ENCODE data around the gene P4HA2. TPM values are rescaled to one million over a fixed set of nuclear protein-coding genes. Genes with fewer than 3 reads are reported as not detected.

The P4HA2 gene
- total and polyA plus RNA-seq, 2 of the 8 experiments (the other 6 are each of a cell fraction or from before 2014, with no cell fraction given), result 7.4 to 9.3 TPM

GRCh38 chr5:132227235-132227484, 493 bp downstream of the P4HA2 start:
- H3K79me2 ChIP-seq (ENCODE audit: control insufficient read depth in 1 of 2, insufficient read depth in 2 of 2, low read length in 2 of 2), result no peaks in the 10 kb centered on the region
- H2BK12ac ChIP-seq (ENCODE audit: low read depth, low read length), result no peak overlapping the region
- no peak for DNase-seq (ENCODE audit: low read depth in 1 of 2, low spot score in 2 of 2)
- H3K4ac ChIP-seq (replicated peaks; ENCODE audit: insufficient read length, low read depth, low read length), result no peak overlapping the region
- CTCF ChIA-PET (ENCODE audit: partially characterized antibody), result interaction anchor here (1.0 to 4.3 kb wide), 15 partner anchors 9 to 220 kb away, joined by 3 to 39 read pairs (median 3); no protein-coding TSS in a partner anchor
- peak overlapping the region; percentile 63 for H2AFZ ChIP-seq (ENCODE audit: low read length)
- H4K8ac ChIP-seq (ENCODE audit: extremely low read depth, insufficient read depth, low read length), result no peak overlapping the region
- H3K4me2 ChIP-seq (ENCODE audit: insufficient read depth in 1 of 2, low read depth in 2 of 2, low read length in 2 of 2), result peak overlapping the region; percentile 75 to 80
- no peak overlapping the region for H2AK5ac ChIP-seq (ENCODE audit: low read depth, low read length)
- no peak for FAIRE-seq
- no peak overlapping the region for H2BK20ac ChIP-seq (ENCODE audit: low read length)
- H3K23me2 ChIP-seq (ENCODE audit: low read depth, low read length), result peaks cover 5% of the 10 kb centered on the region
- H4K5ac ChIP-seq (ENCODE audit: insufficient read length, low read depth, low read length), result no peak overlapping the region
- H3K9me3 ChIP-seq (ENCODE audit: insufficient read depth in 2 of 2, low read depth in 1 of 2, low read length in 1 of 2), result no peaks in the 10 kb centered on the region
- no peak overlapping the region for H3K23ac ChIP-seq (ENCODE audit: insufficient read length)
- POLR2A ChIA-PET (ENCODE audit: partially characterized antibody), result interaction anchor here (1.0 to 3.3 kb wide), 5 partner anchors 10 to 15 kb away, joined by 3 to 11 read pairs (median 3); no protein-coding TSS in a partner anchor
- H3K4me3 ChIP-seq (ENCODE audit: extremely low read depth in 1 of 4, insufficient read depth in 2 of 4, low read depth in 3 of 4, low read length in 4 of 4), result peak overlapping the region; percentile 57 to 77 (median 60)
- WGBS, 2 experiments (ENCODE audit: extremely low coverage in 1 of 2, insufficient coverage in 1 of 2, insufficient read length in 1 of 2, insufficient replicate concordance in 2 of 2, low coverage in 1 of 2, low lambda C conversion rate in 2 of 2, missing lambda C conversion rate in 1 of 2), result 2% methylated on average over 11 of the region's 13 CpGs; no CpG with 5 or more reads in 1 of the 2 experiments
- peaks cover 0 to 1% of the 10 kb centered on the region in 2 experiments for H4K20me1 ChIP-seq (replicated peaks in 1 of 2; ENCODE audit: control insufficient read depth in 1 of 2, insufficient read depth in 2 of 2, low read length in 2 of 2)
- peaks cover 3 to 22% (median 20%) of the 10 kb centered on the region in 4 experiments for H3K27me3 ChIP-seq (replicated peaks in 1 of 4; ENCODE audit: control insufficient read depth in 3 of 4, extremely low read depth in 1 of 4, insufficient read depth in 3 of 4, low read length in 3 of 4)
- no peak overlapping the region for H2BK5ac ChIP-seq (ENCODE audit: low read depth, low read length)
- no peak overlapping the region for H2BK120ac ChIP-seq (replicated peaks; ENCODE audit: low read depth, low read length)
- H3K9ac ChIP-seq (replicated peaks in 1 of 4; ENCODE audit: extremely low read depth in 1 of 4, low read depth in 3 of 4, low read length in 3 of 4), result 0 out of 7 replicates have a peak overlapping the region, but pooled peaks of 1 of the 4 experiments have one; percentile 5
- H3K56ac ChIP-seq (replicated peaks; ENCODE audit: insufficient read length, low read depth, low read length), result no peak overlapping the region
- H3K27ac ChIP-seq (ENCODE audit: low read depth, low read length), result no peak overlapping the region
- H3K79me1 ChIP-seq (ENCODE audit: low read depth, low read length), result no peaks in the 10 kb centered on the region
- no peaks in the 10 kb centered on the region for H3K36me3 ChIP-seq (ENCODE audit: control insufficient read depth in 2 of 4, insufficient read depth in 4 of 4, low read length in 3 of 4)
- TF ChIP-seq SRF (IDR thresholded peaks at IDR 0.05; ENCODE audit: low read depth, low read length) (no peak), EP300 (IDR thresholded peaks at IDR 0.05; ENCODE audit: borderline replicate concordance in 1 of 2, low read depth in 2 of 2, low read length in 2 of 2) (no peak), MAFK (IDR thresholded peaks at IDR 0.05; ENCODE audit: low read depth, low read length) (no peak), CEBPB (IDR thresholded peaks at IDR 0.05; ENCODE audit: low read depth, low read length) (no peak), GTF2F1 (IDR thresholded peaks at IDR 0.05; ENCODE audit: borderline replicate concordance, low read depth, low read length) (no peak)
- TF ChIP-seq, protein P1, sequence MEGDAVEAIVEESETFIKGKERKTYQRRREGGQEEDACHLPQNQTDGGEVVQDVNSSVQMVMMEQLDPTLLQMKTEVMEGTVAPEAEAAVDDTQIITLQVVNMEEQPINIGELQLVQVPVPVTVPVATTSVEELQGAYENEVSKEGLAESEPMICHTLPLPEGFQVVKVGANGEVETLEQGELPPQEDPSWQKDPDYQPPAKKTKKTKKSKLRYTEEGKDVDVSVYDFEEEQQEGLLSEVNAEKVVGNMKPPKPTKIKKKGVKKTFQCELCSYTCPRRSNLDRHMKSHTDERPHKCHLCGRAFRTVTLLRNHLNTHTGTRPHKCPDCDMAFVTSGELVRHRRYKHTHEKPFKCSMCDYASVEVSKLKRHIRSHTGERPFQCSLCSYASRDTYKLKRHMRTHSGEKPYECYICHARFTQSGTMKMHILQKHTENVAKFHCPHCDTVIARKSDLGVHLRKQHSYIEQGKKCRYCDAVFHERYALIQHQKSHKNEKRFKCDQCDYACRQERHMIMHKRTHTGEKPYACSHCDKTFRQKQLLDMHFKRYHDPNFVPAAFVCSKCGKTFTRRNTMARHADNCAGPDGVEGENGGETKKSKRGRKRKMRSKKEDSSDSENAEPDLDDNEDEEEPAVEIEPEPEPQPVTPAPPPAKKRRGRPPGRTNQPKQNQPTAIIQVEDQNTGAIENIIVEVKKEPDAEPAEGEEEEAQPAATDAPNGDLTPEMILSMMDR (IDR thresholded peaks at IDR 0.05; ENCODE audit: control extremely low read depth in 1 of 3, insufficient read depth in 1 of 3, low read depth in 1 of 3, low read length in 3 of 3), result no peak
- TF ChIP-seq, protein P2, sequence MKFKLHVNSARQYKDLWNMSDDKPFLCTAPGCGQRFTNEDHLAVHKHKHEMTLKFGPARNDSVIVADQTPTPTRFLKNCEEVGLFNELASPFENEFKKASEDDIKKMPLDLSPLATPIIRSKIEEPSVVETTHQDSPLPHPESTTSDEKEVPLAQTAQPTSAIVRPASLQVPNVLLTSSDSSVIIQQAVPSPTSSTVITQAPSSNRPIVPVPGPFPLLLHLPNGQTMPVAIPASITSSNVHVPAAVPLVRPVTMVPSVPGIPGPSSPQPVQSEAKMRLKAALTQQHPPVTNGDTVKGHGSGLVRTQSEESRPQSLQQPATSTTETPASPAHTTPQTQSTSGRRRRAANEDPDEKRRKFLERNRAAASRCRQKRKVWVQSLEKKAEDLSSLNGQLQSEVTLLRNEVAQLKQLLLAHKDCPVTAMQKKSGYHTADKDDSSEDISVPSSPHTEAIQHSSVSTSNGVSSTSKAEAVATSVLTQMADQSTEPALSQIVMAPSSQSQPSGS (IDR thresholded peaks at IDR 0.05; ENCODE audit: low read length), result no peak
- TF ChIP-seq, protein P3, sequence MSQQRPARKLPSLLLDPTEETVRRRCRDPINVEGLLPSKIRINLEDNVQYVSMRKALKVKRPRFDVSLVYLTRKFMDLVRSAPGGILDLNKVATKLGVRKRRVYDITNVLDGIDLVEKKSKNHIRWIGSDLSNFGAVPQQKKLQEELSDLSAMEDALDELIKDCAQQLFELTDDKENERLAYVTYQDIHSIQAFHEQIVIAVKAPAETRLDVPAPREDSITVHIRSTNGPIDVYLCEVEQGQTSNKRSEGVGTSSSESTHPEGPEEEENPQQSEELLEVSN (IDR thresholded peaks at IDR 0.05), result peak; percentile 3; the same call in 1 of the 2 replicates
- H2BK15ac ChIP-seq (ENCODE audit: low read length), result no peak overlapping the region
- peaks cover 0 to 7% (median 5%) of the 10 kb centered on the region in 4 experiments; a peak in 4 of 7 replicates for H3K4me1 ChIP-seq (replicated peaks in 1 of 4; ENCODE audit: control insufficient read depth in 3 of 4, insufficient read depth in 4 of 4, low read length in 3 of 4)
- H3K14ac ChIP-seq (ENCODE audit: insufficient read length), result no peak overlapping the region
- H3K18ac ChIP-seq (ENCODE audit: extremely low read depth, low read length), result no peak overlapping the region
- H4K91ac ChIP-seq (replicated peaks; ENCODE audit: insufficient read length, low read length), result no peak overlapping the region

Measured in H1 (cell line).